Neural crest cell (in vitro differentiated cells): Measurements from ENCODE around the gene KCTD15. TPM values are rescaled to one million over a fixed set of nuclear protein-coding genes. Genes with fewer than 3 reads are reported as not detected.

Experiments
- DNase-seq: peaks from one replicate; pipeline ENCODE4 v3.0.0; 2021; ENCODE audit warnings: low read depth, mixed read lengths, low spot score
- H3K27ac Mint-ChIP-seq: one replicate; pipeline ENCODE4 v1.8.0; 2021; ENCODE audit warnings: mild to moderate bottlenecking, mixed read lengths; ENCODE audit not compliant: unreplicated experiment
- H3K27me3 Mint-ChIP-seq: 2 replicates; pipeline ENCODE4 v1.8.0; 2021; ENCODE audit warnings: low read depth, mild to moderate bottlenecking, mixed read lengths
- H3K36me3 Mint-ChIP-seq: 2 replicates; pipeline ENCODE4 v1.8.0; 2021; ENCODE audit warnings: low read depth, mild to moderate bottlenecking, mixed read lengths
- H3K4me1 Mint-ChIP-seq: 2 replicates; pipeline ENCODE4 v1.8.0; 2021; ENCODE audit warnings: mixed read lengths
- H3K4me3 Mint-ChIP-seq: one replicate; pipeline ENCODE4 v1.8.0; 2021; ENCODE audit warnings: mild to moderate bottlenecking, mixed read lengths
- H3K9me3 Mint-ChIP-seq: 2 replicates; pipeline ENCODE4 v1.8.0; 2021; ENCODE audit warnings: mixed read lengths
- CTCF ChIP-seq: fragments of 200-600 bp; sonication (generic); conservative IDR thresholded peaks from 2 replicates; pipeline ENCODE4 v1.5.0; 2021; ENCODE audit warnings: antibody characterized with exemption, mild to moderate bottlenecking
- total RNA-seq: library from RNA; stranded (reverse); gene quantifications from 2 replicates; pipeline ENCODE4 v1.2.1, GENCODE V29; 2021

KCTD15 gene
- total RNA-seq, 1 donor from 2014 or later, result 58.3 TPM

- TF ChIP-seq CTCF, result no peak
- H3K4me3 Mint-ChIP-seq, result no peak overlapping the region
- peaks cover 11% of the 10 kb centered on the region for H3K4me1 Mint-ChIP-seq
- no peaks in the 10 kb centered on the region for H3K27me3 Mint-ChIP-seq
- DNase-seq, result no peak
- peaks cover 20% of the 10 kb centered on the region for H3K36me3 Mint-ChIP-seq
- no peak overlapping the region for H3K27ac Mint-ChIP-seq
- no peaks in the 10 kb centered on the region for H3K9me3 Mint-ChIP-seq
Observed at GRCh38 chr19:33811736-33812387, 15.2 kb downstream of the KCTD15 start.

- H3K27ac Mint-ChIP-seq, result no peak overlapping the region
Observed at GRCh38 chr19:33812388-33813330, 16.0 kb downstream of the KCTD15 start.

GRCh38 chr19:33813391-33814101 is 16.9 kb downstream of the KCTD15 start:
- H3K36me3 Mint-ChIP-seq, result peaks cover 16% of the 10 kb centered on the region
- H3K27ac Mint-ChIP-seq, result no peak overlapping the region
- DNase-seq, result no peak
- no peaks in the 10 kb centered on the region for H3K9me3 Mint-ChIP-seq
- H3K27me3 Mint-ChIP-seq, result peaks cover 10% of the 10 kb centered on the region
- H3K4me1 Mint-ChIP-seq, result peaks cover 22% of the 10 kb centered on the region
- TF ChIP-seq CTCF, result no peak
- H3K4me3 Mint-ChIP-seq, result no peak overlapping the region

More at GRCh38 chr19:33812388-33813330, 16.0 kb downstream of the KCTD15 start:
- no peak for DNase-seq
- peaks cover 5% of the 10 kb centered on the region for H3K27me3 Mint-ChIP-seq
- TF ChIP-seq CTCF, result no peak
- H3K4me3 Mint-ChIP-seq, result no peak overlapping the region
- H3K4me1 Mint-ChIP-seq, result peaks cover 15% of the 10 kb centered on the region
- H3K36me3 Mint-ChIP-seq, result peaks cover 20% of the 10 kb centered on the region
- H3K9me3 Mint-ChIP-seq, result no peaks in the 10 kb centered on the region

- H3K27me3 Mint-ChIP-seq, result peaks cover 13% of the 10 kb centered on the region
- no peak overlapping the region for H3K4me3 Mint-ChIP-seq
- no peak for DNase-seq
- H3K36me3 Mint-ChIP-seq, result peaks cover 16% of the 10 kb centered on the region
- peaks cover 31% of the 10 kb centered on the region for H3K4me1 Mint-ChIP-seq
- peak overlapping the region; percentile 75 for H3K27ac Mint-ChIP-seq
- no peaks in the 10 kb centered on the region for H3K9me3 Mint-ChIP-seq
- TF ChIP-seq CTCF, result no peak
Observed at GRCh38 chr19:33814181-33815165, 17.8 kb downstream of the KCTD15 start.
